ENCODE data around the gene GCAT. TPM values are rescaled to one million over a fixed set of nuclear protein-coding genes. Genes with fewer than 3 reads are reported as not detected.
A peak's percentile ranks its signal among the peaks of the same experiment; 100 is the strongest.

GCAT gene
- total RNA-seq, 2 donors from 2014 or later, result 3.9 to 42.5 TPM

GRCh38 chr22:37848587-37849088 lies 40.9 kb downstream of the GCAT start:
- H3K4me1 ChIP-seq (ENCODE audit: control insufficient read depth in 1 of 2, low read depth in 2 of 2), result peaks cover 12 to 26% of the 10 kb centered on the region in 2 donors
- peak overlapping the region; percentile 82 for H3K4me3 ChIP-seq
- no peaks in the 10 kb centered on the region for H3K27me3 ChIP-seq (replicated peaks; ENCODE audit: insufficient read depth)
- H3K27ac ChIP-seq, result peak overlapping the region; percentile 80 to 88
- ATAC-seq (ENCODE audit: insufficient number of reproducible peaks, low FRiP score, low read depth) (no peak), DNase-seq (ENCODE audit: low spot score) (no peak)
- H3K9me3 ChIP-seq, result no peaks in the 10 kb centered on the region
- H3K36me3 ChIP-seq, result peaks cover 9% of the 10 kb centered on the region
- TF ChIP-seq CTCF (IDR thresholded peaks at IDR 0.05), result no peak

GRCh38 chr22:37849089-37849751 lies 41.5 kb downstream of the GCAT start, which contains the start of gene EIF3L:
Gene EIF3L, plus strand, starts transcription at chr22:37849419. Its CDS starts 31 bp downstream, at chr22:37849450.
- peaks cover 12 to 26% of the 10 kb centered on the region in 2 donors for H3K4me1 ChIP-seq (ENCODE audit: control insufficient read depth in 1 of 2, low read depth in 2 of 2)

GRCh38 chr22:37850801-37851200 lies 43.1 kb downstream of the GCAT start:
- Histone ChIP-seq H3K4me1 (ENCODE audit: control insufficient read depth in 1 of 2, low read depth in 2 of 2) (peaks cover 12 to 34% of the 10 kb centered on the region in 2 donors), H3K36me3 (peaks cover 17% of the 10 kb centered on the region), H3K27ac (no peak overlapping the region), H3K4me3 (no peak overlapping the region), H3K9me3 (no peaks in the 10 kb centered on the region), H3K27me3 (replicated peaks; ENCODE audit: insufficient read depth) (no peaks in the 10 kb centered on the region)
- DNase-seq (ENCODE audit: low spot score), result no peak
- no peak for ATAC-seq (ENCODE audit: insufficient number of reproducible peaks, low FRiP score, low read depth)
- TF ChIP-seq CTCF (IDR thresholded peaks at IDR 0.05), result no peak

More at GRCh38 chr22:37849089-37849751, 41.5 kb downstream of the GCAT start, which contains the start of gene EIF3L:
- H3K27me3 ChIP-seq (replicated peaks; ENCODE audit: insufficient read depth), result no peaks in the 10 kb centered on the region
- ATAC-seq (ENCODE audit: insufficient number of reproducible peaks, low FRiP score, low read depth) (no peak), DNase-seq (ENCODE audit: low spot score) (peak; percentile 29)
- H3K9me3 ChIP-seq, result no peaks in the 10 kb centered on the region
- H3K36me3 ChIP-seq, result peaks cover 13% of the 10 kb centered on the region
- peak within 1 kb of the TSS; percentile 80 to 88 for H3K27ac ChIP-seq
- TF ChIP-seq CTCF (IDR thresholded peaks at IDR 0.05), result no peak
- H3K4me3 ChIP-seq, result peak within 1 kb of the TSS; percentile 82

GRCh38 chr22:37852418-37852817 lies 44.7 kb downstream of the GCAT start:
- H3K36me3 ChIP-seq, result peaks cover 29% of the 10 kb centered on the region
- peaks cover 12 to 34% of the 10 kb centered on the region in 2 donors for H3K4me1 ChIP-seq (ENCODE audit: control insufficient read depth in 1 of 2, low read depth in 2 of 2)
- H3K27ac ChIP-seq, result no peak overlapping the region
- H3K9me3 ChIP-seq, result no peaks in the 10 kb centered on the region
- TF ChIP-seq CTCF (IDR thresholded peaks at IDR 0.05), result no peak
- ATAC-seq (ENCODE audit: insufficient number of reproducible peaks, low FRiP score, low read depth), result no peak
- H3K4me3 ChIP-seq, result no peak overlapping the region
- no peaks in the 10 kb centered on the region for H3K27me3 ChIP-seq (replicated peaks; ENCODE audit: insufficient read depth)
- no peak for DNase-seq (ENCODE audit: low spot score)

GRCh38 chr22:37854946-37855345 lies 47.2 kb downstream of the GCAT start:
- Histone ChIP-seq H3K27ac (no peak overlapping the region), H3K4me1 (ENCODE audit: control insufficient read depth in 1 of 2, low read depth in 2 of 2) (peaks cover 9 to 38% of the 10 kb centered on the region in 2 donors), H3K9me3 (no peaks in the 10 kb centered on the region), H3K27me3 (replicated peaks; ENCODE audit: insufficient read depth) (no peaks in the 10 kb centered on the region), H3K4me3 (no peak overlapping the region), H3K36me3 (peaks cover 41% of the 10 kb centered on the region)
- DNase-seq (ENCODE audit: low spot score) (no peak), ATAC-seq (ENCODE audit: insufficient number of reproducible peaks, low FRiP score, low read depth) (no peak)
- TF ChIP-seq CTCF (IDR thresholded peaks at IDR 0.05), result no peak

Data from thoracic aorta (tissue), 2 donors.